Neuron (in vitro differentiated cells): ENCODE measurements around the gene FMNL2.

Experiments
- H2AFZ ChIP-seq: one replicate; pipeline ENCODE4 v1.6.1; 2013; ENCODE audit warnings: low read depth, mild to moderate bottlenecking, inconsistent platforms, low read length, moderate library complexity
- H3K27me3 ChIP-seq: one replicate; pipeline ENCODE4 v1.6.1; 2013; ENCODE audit warnings: low read length; ENCODE audit not compliant: insufficient read depth
- H3K36me3 ChIP-seq: one replicate; pipeline ENCODE4 v1.6.1; 2013; ENCODE audit warnings: low read length; ENCODE audit not compliant: insufficient read depth
- H3K4me1 ChIP-seq: one replicate; pipeline ENCODE4 v1.6.1; 2013; ENCODE audit warnings: low read length; ENCODE audit not compliant: insufficient read depth
- H3K4me3 ChIP-seq: 2 replicates; pipeline ENCODE4 v1.5.1; 2013; ENCODE audit warnings: mild to moderate bottlenecking, low read length, moderate library complexity
- H3K9me3 ChIP-seq: one replicate; pipeline ENCODE4 v1.6.1; 2013; ENCODE audit warnings: low read length

Gene FMNL2

GRCh38 chr2:152637251-152637650 is 302.3 kb downstream of the FMNL2 start:
- Histone ChIP-seq H3K27me3 (no peaks in the 10 kb centered on the region), H3K36me3 (peaks cover 72% of the 10 kb centered on the region), H3K4me3 (no peak overlapping the region), H3K9me3 (no peaks in the 10 kb centered on the region), H2AFZ (no peak overlapping the region), H3K4me1 (no peaks in the 10 kb centered on the region)

DNA sequence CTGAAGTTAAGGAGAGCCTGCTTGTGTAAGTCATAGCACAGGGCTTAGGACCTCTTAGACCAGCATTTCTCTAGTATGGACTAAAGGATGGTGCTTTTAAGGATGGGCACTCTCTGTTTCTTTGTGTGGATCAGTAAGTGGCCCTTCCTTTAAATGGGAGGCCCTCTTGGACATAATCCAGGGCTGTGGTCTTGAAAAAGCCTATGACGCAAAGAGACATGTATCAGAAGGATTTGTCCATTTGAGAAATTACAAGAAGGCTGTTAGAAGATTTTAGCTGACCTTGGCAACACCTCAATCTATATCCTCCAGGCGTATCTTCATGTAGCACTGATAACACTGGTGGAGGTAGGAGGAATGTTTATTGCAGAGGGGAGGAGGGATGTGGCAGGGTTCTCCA is 303.1 kb downstream of the FMNL2 start:
- Histone ChIP-seq H3K36me3 (peaks cover 73% of the 10 kb centered on the region), H3K9me3 (no peaks in the 10 kb centered on the region), H3K27me3 (no peaks in the 10 kb centered on the region), H3K4me1 (no peaks in the 10 kb centered on the region), H2AFZ (no peak overlapping the region), H3K4me3 (no peak overlapping the region)

DNA sequence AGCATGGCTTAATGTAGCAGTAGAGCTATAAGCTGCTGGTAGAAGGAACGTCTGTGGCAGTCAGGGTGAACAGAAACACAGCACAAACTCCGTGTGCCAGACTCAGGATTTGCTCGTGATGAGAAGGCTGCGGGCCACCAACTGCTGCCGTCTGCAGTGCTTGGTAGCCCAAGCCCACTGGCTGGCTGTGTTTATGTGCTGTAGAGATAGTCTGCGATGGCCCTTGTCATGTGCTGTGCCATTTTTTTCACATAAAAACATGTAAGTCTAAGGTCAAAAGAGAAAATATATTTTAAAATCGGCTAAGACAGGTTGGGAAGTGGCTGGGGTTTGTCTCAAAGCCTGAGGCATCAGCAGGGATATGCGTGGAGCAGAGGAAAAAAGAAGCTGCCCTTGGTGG is 303.6 kb downstream of the FMNL2 start:
- H3K36me3 ChIP-seq: peaks cover 74% of the 10 kb centered on the region
- H2AFZ ChIP-seq: no peak overlapping the region
- no peaks in the 10 kb centered on the region for H3K9me3 ChIP-seq
- no peak overlapping the region for H3K4me3 ChIP-seq
- H3K27me3 ChIP-seq: no peaks in the 10 kb centered on the region
- H3K4me1 ChIP-seq: no peaks in the 10 kb centered on the region

DNA sequence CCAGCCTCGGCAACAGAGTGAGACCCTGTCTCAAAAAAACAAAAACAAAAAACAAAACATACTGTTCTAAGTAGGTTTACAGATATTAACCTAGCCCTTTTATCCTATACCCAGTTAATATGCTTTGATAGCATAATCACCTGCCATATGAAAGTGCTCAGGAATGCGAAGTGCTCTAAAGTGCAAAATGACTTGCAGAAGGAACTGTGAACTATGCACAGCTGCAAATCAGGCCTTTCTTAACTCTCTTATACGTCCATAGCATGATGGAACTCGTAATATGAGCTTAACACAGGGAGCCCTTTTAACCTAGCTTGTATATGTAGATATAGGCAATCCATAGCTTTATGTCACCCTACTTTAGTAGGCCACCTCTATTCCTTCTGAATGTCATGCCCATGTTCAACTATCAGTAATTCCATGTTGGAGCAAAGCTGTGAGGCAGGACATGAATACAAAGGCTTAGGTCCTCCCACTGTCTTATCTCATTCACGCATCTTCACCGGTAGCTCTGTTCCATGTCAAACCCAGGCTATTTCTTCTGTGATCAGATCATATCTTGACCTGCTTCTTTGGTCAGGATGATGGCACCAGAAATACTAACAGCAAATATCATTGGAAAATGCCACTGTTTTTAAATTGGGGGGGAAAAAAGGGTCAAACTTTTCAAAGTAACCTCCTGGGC is 309.4 kb downstream of the FMNL2 start:
- peaks cover 61% of the 10 kb centered on the region for H3K36me3 ChIP-seq

DNA sequence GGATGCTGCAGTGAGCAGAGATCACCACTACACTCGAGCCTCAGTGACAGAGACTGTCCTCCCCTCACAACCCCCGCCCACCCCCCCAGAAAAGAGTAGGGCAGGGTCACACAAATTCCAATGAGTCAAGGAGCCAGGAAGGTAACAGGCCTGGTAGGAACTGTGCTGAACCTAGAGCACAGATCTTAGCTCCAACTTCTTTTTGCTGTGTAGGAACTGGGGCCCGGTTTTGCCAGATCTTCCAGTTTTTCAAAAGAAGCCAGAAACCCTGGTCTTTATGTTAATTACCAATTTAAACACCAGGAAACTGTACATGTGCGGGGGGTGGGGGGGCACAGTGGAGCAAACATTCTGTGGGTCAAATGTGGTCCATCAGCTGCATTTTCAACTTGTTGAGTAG is 311.3 kb downstream of the FMNL2 start:
- Histone ChIP-seq H2AFZ (no peak overlapping the region), H3K9me3 (no peaks in the 10 kb centered on the region), H3K27me3 (no peaks in the 10 kb centered on the region), H3K4me1 (peaks cover 15% of the 10 kb centered on the region), H3K4me3 (no peak overlapping the region), H3K36me3 (peaks cover 54% of the 10 kb centered on the region)

More for the DNA sequence above, 309.4 kb downstream of the FMNL2 start:
- Histone ChIP-seq H3K4me3 (no peak overlapping the region), H3K27me3 (no peaks in the 10 kb centered on the region), H3K9me3 (no peaks in the 10 kb centered on the region), H2AFZ (no peak overlapping the region), H3K4me1 (peaks cover 15% of the 10 kb centered on the region)

DNA sequence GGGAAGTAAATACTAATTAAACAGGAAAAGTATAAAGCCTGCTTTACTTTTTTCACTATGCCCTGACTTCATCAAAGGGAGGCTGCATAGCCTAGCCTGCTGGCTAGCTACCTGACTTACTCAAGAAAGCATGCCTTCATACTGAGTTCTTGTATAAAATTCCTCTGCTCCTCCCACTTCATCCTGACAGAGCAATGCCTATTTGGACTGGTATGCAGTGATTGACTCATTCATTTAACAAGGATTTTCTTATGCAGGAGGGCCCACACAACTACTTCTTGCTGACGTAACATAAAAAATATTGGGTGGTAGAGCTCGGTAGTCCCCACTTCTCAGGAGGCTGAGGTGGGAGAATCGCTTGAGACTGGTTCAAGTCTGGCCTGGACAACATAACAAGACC is 311.8 kb downstream of the FMNL2 start:
- Histone ChIP-seq H3K36me3 (peaks cover 52% of the 10 kb centered on the region), H3K27me3 (no peaks in the 10 kb centered on the region), H2AFZ (no peak overlapping the region), H3K9me3 (no peaks in the 10 kb centered on the region), H3K4me1 (peaks cover 15% of the 10 kb centered on the region), H3K4me3 (no peak overlapping the region)

DNA sequence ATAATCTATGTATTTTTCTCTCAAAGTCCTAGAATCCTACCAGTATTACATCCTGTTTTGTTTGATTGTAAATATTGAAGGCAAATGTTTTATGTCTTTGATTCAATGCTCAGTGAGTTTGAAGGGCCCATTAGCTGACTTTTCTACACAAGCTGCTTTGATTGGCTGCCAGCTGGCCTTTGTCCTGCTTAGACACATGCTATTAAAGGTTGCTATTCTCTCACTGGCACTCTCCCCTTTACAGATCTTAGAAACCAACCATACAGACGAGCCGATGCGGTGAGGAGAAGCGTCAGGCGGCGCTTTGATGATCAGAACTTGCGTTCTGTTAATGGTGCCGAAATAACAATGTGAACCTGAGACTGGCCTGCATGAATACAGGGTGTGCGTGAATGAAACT is 312.6 kb downstream of the FMNL2 start:
- Histone ChIP-seq H3K9me3 (no peaks in the 10 kb centered on the region), H3K36me3 (peaks cover 50% of the 10 kb centered on the region), H2AFZ (no peak overlapping the region), H3K4me3 (no peak overlapping the region), H3K4me1 (peaks cover 15% of the 10 kb centered on the region), H3K27me3 (no peaks in the 10 kb centered on the region)

DNA sequence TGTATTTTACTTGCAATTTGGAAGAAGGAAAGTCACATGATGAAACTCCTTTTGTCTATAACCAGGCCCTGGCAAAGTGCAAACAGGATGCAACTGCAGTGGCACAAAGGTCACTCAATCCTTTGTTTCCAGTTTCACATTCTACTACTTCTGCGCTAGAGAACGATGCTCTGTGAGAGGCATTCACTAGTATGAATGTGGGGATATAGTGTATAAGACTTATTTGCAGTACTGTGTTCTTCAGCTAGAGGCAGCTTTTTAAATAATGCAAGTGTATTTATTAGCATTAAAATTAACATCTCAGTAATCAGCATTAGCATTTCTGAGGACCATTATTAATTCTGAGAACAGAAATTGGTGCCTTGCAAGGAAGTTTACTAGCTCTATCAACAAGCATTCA is 313.4 kb downstream of the FMNL2 start:
- H3K4me3 ChIP-seq: no peak overlapping the region
- H3K27me3 ChIP-seq: no peaks in the 10 kb centered on the region
- H3K36me3 ChIP-seq: peaks cover 49% of the 10 kb centered on the region

DNA sequence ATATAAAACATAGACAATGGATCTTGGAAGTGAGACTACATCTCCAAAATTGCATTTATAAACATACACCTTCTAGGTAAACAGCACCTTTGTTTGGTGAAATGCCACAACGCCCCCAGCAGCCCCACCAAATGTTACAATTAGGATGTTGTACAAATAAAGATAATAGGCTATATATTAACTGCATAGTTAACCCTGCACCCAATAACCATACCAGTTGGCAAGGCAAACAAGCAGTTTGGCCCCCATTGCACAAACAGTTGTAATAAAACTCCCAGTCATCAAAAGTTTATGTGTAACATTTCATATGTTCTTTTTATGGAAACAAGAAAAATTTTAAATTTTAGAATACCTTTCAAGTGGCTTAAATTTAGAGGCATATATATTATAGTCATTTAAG is 315.0 kb downstream of the FMNL2 start:
- H3K36me3 ChIP-seq: peaks cover 45% of the 10 kb centered on the region

More for the DNA sequence above, 313.4 kb downstream of the FMNL2 start:
- no peak overlapping the region for H2AFZ ChIP-seq
- H3K9me3 ChIP-seq: no peaks in the 10 kb centered on the region
- H3K4me1 ChIP-seq: peaks cover 15% of the 10 kb centered on the region

DNA sequence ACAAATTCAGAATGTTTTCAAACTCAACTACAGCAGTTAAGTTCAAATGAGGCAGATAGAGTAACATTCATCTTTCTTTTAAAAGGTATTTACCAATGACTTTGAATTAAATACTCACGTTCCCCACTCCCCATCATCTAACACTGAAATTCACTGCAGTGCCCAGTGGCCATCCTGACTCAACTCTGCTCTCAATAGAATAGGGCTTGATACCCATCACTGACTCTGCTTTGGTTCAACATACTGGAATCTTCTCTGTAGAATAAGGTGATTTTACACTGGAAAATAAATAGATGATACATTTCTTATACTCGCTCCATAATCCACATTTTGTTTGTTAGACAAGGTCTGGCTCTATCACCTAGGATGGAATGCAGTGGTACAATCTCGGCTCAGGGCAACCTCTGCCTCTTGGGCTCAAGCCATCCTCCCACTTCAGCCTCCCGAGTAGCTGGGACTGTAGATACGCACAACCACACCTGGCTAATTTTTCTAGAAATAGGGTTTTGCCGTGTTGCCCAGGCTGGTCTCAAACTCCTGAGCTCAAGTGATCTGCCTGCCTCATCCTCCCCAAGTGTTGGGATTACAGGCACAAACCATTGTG is 315.9 kb downstream of the FMNL2 start:
- H3K9me3 ChIP-seq: no peaks in the 10 kb centered on the region
- peaks cover 51% of the 10 kb centered on the region for H3K36me3 ChIP-seq
- H3K4me3 ChIP-seq: no peak overlapping the region
- peaks cover 15% of the 10 kb centered on the region for H3K4me1 ChIP-seq
- H3K27me3 ChIP-seq: no peaks in the 10 kb centered on the region
- no peak overlapping the region for H2AFZ ChIP-seq

More for the DNA sequence above, 315.0 kb downstream of the FMNL2 start:
- Histone ChIP-seq H3K4me1 (peaks cover 15% of the 10 kb centered on the region), H3K4me3 (no peak overlapping the region), H3K27me3 (no peaks in the 10 kb centered on the region), H3K9me3 (no peaks in the 10 kb centered on the region), H2AFZ (no peak overlapping the region)

DNA sequence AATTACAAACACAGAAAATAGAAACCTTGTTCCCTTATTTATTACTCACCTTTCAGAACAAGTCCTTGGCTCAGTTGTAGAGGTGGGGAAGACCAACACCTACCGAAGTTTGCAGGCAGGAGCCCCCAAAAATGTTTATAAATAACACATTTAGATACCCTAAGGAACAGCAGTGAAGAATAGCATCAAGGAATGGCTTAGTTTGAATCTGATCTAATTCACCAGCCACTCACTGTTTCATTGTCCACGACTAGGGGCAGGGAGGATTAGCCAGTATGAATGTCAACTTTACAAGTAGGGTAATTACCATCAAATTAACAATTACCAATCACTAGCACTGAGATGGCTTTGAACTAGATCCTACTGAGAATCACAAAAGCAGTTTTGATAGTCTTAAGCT is 316.9 kb downstream of the FMNL2 start:
- no peaks in the 10 kb centered on the region for H3K9me3 ChIP-seq
- H3K36me3 ChIP-seq: peaks cover 58% of the 10 kb centered on the region
- no peaks in the 10 kb centered on the region for H3K27me3 ChIP-seq

GRCh38 chr2:152655880-152656279 is 320.9 kb downstream of the FMNL2 start:
- no peak overlapping the region for H2AFZ ChIP-seq
- peaks cover 74% of the 10 kb centered on the region for H3K36me3 ChIP-seq

More for the DNA sequence above, 316.9 kb downstream of the FMNL2 start:
- H3K4me3 ChIP-seq: no peak overlapping the region
- H2AFZ ChIP-seq: no peak overlapping the region
- peaks cover 15% of the 10 kb centered on the region for H3K4me1 ChIP-seq

DNA sequence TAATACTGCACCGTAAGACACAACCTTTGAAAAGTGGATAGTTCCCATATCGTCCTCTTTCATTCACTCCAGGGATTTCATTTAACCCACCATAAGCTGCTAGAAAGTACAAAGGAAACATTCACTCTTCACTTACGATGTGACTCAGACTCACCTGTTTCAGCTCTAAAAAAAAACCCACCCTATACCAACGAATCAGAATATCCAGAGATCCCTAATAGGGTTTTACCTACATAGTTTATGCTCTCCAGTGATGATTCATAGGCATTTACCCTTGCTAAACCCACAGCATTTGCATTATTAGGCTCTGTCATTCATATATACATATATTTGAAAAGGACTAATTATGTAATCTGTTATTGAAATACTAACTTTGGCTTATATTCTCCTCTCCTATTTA is 322.1 kb downstream of the FMNL2 start:
- Histone ChIP-seq H3K27me3 (no peaks in the 10 kb centered on the region), H2AFZ (no peak overlapping the region), H3K4me3 (no peak overlapping the region), H3K4me1 (no peaks in the 10 kb centered on the region), H3K36me3 (peaks cover 79% of the 10 kb centered on the region), H3K9me3 (no peaks in the 10 kb centered on the region)

More at GRCh38 chr2:152655880-152656279, 320.9 kb downstream of the FMNL2 start:
- Histone ChIP-seq H3K4me3 (no peak overlapping the region), H3K27me3 (no peaks in the 10 kb centered on the region), H3K9me3 (no peaks in the 10 kb centered on the region), H3K4me1 (no peaks in the 10 kb centered on the region)
